HTERT RPE-1 (cell line): ENCODE results near the gene LRP1B.

ENCODE experiments used
- in situ Hi-C: fragments of 300-500 bp; cut with MboI; formaldehyde crosslinking; loops from 4 replicates; pipeline ENCODE4 v1.14.3; 2020; ENCODE audit warnings: low sequenced_read_pairs

LRP1B gene

GRCh38 chr2:142131010-142131669, at the start of gene LRP1B:
TSS of gene LRP1B (minus strand) at chr2:142131016. CDS start at chr2:142130729, 287 bp downstream.
- in situ Hi-C loops, result no loop called here

DNA sequence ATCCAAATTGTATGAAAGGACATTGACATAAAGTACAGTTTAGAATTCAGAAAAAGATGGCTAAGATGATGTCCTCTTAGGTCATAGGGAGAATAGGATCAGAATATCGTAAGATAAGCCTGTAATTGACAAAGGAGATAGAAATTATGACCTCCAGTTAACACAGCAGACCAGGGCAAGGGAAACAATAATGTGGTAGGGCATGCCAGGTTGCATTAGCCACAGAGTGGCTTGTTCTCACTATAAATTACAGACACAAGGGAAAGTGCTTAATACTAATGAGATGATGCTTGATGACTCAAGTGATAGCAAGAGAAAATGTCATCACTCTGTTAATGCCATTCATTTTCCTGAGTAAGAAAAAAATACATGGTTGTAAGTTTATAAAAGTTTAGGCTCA, 48.9 kb upstream of the LRP1B start:
- in situ Hi-C loops, result no loop called here

DNA sequence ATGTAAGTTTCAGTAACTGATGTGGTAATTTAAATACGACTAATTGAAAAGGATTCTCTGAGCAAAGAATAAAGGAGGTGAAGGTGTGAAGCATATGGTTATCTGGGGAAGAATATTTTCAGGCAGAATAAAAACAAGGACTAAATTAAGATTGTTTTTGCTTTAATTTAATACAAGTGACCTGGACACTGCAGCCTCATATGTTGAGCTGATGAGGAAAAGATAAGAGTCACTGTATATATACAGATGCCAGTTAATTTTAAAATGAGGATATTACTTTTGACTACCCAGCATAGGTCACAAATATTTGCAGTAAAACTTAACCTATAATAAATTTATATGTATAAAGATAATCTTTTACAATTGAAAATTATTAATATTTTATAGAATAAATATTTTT, 47.8 kb upstream of the LRP1B start:
- in situ Hi-C loops, result no loop called here

DNA sequence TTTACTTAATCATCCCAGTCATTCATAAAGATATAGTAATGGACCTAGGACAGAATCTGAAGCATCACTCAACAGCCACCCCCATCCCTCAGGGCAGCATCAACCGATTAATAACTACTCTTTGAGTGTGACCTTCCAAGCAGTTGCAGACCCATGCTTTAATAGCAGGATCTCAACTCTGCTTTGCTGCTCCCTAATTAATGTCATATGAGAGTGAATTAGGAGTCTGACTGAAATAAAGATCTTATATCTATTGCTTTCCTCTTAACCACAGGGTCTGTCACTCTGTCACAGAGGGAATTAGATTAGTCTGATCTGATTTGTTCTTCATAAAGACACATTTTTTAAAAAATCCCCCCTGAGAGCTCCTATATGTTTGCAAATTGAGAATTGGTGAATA, 46.1 kb upstream of the LRP1B start:
- in situ Hi-C loops, result no loop called here

GRCh38 chr2:142175813-142176338, 45.1 kb upstream of the LRP1B start:
- in situ Hi-C loops, result no loop called here

- in situ Hi-C loops, result no loop called here
Observed at GRCh38 chr2:142174176-142174575, 43.4 kb upstream of the LRP1B start.

DNA sequence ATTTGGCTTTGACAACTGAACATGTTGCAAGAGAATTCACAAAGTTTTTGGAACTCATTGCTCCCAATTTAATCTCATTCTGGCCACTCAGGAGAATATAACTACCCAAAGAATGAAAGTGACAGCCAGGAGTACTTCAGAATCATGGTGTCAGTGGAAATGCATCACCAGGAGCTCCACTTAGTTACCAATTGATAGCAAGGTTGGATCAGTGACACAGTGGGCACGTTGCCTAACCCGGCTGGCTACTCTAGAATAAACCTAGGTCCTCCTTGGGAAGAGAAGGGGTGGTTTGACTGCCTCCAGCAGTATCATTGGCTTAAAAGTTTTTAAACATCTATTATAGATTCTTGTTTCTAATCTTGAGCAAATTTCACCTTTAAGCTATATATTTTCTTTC, 40.0 kb upstream of the LRP1B start:
- in situ Hi-C loops, result no loop called here

DNA sequence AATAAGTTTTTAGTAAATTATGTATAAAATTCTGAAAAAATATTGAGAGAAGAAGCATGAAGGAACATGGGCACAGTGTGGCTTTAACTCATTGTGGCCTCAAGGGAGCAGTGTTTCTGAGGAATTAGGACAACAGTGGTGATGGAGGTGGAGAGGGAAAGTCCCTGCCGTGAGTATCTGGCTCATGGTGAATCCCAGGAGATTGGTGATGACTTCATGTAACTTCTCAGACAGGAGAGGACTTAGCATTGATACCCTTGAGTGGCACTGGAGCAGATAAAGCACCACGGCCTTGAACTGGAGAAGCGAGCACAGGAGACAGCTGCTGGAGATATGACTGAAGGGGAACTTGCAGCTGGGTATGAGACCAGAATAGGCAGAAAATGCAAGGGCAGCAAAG, 35.0 kb upstream of the LRP1B start:
- in situ Hi-C loops, result no loop called here

DNA sequence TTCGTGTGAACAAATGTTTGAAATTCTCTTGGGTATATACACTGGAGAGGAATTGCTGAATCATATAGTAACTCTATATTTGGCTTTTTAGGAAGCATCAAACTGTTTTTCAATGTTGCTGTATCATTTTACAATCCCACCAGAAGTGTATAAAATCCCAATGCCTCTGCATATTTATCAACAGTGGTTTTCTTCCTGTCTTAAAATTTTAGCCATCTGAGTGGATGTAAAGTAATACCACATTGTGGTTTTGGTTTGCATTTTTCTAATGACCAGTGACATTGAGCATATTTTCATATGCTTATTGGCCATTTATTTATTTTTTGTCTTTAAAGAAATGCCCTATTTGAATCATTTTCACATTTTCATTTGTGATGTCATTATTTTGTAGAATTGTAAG, 22.8 kb upstream of the LRP1B start:
- in situ Hi-C loops, result no loop called here

DNA sequence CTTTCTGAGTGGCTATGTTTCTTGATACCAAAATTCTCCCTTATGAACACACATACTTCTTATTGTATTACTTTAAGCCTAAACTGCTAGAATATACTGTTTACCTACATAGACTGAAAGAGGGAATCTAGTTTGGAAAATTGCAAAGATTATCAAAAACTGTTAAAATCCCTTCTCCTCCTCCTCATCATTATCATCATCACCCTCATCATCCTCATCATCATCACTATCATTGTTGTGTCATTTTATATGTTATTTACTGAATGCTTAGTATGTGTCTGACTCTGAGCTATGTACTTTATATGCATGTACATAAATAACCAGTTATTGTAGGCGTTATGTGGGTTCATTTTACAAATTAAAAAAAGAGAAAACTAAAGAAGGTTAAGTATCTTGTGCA, 19.6 kb upstream of the LRP1B start:
- in situ Hi-C loops, result no loop called here

DNA sequence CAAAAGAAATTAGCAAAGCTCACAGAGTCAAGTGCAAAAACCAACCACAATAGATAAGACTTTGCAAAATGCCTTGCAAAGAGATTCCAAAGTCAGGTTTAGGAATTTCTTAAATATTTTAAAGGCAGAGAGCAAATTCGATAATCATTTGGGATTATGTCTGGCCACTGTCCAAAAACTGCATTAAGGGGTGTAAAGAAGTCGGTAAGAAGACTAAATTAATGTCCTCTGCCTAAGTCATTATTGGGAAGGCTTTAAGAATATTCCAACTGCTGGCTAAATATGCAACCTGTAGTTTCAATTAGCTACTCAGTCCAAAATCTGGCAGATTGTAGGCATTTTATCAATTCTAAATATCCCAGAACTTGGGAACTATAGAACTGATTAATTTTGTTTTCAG, 13.7 kb upstream of the LRP1B start:
- in situ Hi-C loops, result no loop called here

DNA sequence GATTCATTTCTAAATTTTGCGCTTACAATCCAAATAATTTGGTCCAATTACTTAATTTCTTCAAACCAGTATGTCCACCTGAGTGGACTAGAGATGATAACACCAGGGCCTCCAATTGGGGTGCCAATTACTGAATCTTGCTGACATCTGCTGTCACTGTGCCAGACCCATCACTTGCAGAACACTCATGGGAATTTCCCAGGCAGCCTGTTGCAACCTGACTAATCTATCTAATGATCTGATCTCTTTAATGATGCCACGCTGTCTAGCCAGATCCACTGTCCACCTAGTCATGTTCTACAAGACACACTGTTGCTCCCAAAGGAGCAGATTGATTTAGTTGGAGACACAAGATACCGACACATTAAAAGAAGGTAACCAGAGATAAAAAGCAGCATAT, 11.8 kb upstream of the LRP1B start:
- in situ Hi-C loops, result no loop called here

DNA sequence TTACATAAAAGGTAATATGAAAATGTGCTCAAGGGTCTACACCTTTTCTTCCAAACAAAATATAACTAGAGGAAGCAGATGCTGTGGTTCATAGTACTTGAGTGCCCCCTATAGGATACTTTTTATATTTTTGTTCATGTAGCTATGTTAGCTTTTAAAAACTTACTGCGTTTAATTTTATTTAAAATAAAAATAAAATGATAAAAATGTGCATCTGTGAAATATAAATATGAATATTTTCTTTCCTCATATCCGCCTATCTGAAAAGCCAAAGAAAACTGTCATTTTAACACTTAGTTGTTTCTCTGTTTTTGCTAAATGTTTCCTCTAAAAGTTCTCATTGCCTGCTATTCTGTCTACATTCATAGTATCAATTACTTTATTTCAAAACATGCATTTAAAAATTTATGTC, 9.6 kb upstream of the LRP1B start:
- in situ Hi-C loops, result no loop called here

DNA sequence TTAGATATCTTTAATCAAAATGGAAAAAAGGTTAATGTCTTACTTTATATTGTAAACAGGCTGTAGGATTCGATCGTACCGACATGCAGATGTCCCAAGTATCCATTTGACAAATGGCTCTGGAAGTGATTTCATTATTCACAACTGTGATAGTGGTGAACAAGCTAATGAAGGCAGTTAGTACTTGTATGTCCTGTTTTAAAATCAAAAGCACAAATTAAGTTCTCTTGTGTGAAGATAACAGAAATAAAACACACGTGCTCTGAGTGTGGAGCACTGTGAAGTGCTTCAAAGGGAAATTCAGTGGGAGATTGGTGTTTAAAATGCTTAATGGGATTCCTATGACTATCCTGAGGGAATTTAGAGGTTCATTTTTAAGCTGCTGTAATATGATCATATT, 8.6 kb upstream of the LRP1B start:
- in situ Hi-C loops, result no loop called here

GRCh38 chr2:142136571-142136970, 5.8 kb upstream of the LRP1B start:
- in situ Hi-C loops, result no loop called here

DNA sequence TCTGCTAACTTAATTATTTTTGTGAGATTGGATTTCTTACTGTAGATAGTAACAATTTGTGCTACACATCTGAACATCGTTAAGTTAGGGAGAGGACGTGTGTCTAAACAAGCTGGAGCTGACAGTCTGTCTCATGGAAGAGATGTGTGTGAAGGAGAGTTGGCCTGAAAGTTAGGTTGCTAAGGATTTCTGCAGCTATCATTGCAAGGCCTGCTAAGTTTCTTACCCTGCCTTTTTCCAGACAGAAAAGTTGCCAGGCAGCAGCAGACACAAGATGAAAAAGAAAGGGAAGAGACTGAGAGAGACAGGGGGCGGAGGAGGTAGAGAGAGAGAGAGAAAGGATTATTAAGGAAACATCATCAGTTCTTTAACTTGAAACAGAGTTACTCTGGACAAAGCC, 4.1 kb upstream of the LRP1B start:
- in situ Hi-C loops, result no loop called here

GRCh38 chr2:142130111-142131009, 456 bp downstream of the LRP1B start:
- in situ Hi-C loops, result no loop called here

- in situ Hi-C loops, result no loop called here
Observed at GRCh38 chr2:142128105-142128504, 2.7 kb downstream of the LRP1B start.

- in situ Hi-C loops, result no loop called here
Observed at GRCh38 chr2:142127248-142127647, 3.6 kb downstream of the LRP1B start.

DNA sequence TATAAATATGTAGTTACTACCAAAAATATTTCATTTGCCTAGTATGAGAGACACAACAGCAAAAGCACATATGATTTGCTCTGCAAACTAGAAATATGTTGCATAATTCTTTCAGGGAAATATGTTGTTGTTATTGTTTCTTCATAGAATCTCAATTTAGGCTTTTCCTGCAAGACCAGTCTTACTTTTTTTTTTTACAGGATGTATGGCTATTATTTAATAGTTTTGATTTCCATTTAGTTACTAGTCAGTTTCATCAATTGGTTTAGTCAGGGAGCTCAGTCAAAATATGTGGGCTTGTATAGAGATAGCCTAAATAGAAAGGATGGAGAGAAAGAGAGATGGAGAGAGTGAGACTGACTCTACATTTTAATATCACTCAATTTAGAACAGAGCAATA, 6.1 kb downstream of the LRP1B start:
- in situ Hi-C loops, result no loop called here

- in situ Hi-C loops, result no loop called here
Observed at GRCh38 chr2:142119347-142119746, 11.5 kb downstream of the LRP1B start.

- in situ Hi-C loops, result no loop called here
Observed at GRCh38 chr2:142112757-142113221, 18.0 kb downstream of the LRP1B start.
